ENCODE data around the gene MLF2. TPM values are rescaled to one million over a fixed set of nuclear protein-coding genes. Genes with fewer than 3 reads are reported as not detected.
"Not testable (repeated sequence)": the region's sequence is repeated elsewhere in the genome, so short reads cannot be mapped to it uniquely, and the experiment has no call there.

Gene MLF2
- total RNA-seq, 1 donor from 2014 or later = 36.6 TPM

GRCh38 chr12:6735448-6736191 lies 17.3 kb downstream of the MLF2 start:
- peak; percentile 84 for DNase-seq (ENCODE audit: low spot score)

DNA sequence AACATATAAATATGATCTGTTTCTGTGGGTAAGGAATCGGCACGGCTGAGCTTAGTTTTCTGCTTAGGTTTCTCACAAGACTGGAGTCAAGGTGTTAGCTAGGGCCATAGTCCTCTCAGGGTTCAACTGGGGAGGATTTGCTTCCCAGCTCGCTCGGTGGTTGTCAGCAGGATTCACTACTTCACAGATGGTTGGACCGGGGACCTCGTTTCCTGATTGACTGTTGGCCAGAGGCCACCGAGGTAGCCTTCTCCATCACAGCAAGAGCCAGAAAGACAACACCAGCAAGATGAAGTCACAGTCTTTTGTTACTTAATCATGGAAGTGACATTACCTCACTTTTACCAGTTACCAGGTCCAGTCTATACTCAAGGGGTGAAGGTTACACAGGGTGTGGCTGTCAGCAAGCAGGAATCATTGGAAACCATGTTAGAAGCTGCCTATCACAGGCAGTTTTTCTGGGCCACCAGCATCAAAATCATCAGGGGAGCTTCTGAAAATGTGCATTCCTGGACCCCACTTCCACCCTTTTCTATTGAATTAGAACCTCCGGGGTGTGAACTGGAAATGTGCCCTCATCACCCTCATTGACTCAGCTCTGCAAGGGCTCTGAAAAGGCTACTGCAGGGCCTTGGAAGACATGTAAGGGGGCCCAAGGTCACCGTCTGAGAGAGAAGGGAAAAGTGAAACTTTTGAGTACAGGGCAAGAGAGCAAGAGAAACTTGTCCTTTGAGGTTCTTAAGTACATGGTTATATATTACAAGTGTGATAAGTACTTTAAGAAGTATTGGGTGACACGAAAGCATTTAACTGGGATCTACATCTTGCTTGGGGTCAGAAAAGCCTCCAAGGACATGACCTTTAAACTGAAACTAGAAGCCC lies 18.2 kb downstream of the MLF2 start:
- no peak for DNase-seq (ENCODE audit: low spot score)

DNA sequence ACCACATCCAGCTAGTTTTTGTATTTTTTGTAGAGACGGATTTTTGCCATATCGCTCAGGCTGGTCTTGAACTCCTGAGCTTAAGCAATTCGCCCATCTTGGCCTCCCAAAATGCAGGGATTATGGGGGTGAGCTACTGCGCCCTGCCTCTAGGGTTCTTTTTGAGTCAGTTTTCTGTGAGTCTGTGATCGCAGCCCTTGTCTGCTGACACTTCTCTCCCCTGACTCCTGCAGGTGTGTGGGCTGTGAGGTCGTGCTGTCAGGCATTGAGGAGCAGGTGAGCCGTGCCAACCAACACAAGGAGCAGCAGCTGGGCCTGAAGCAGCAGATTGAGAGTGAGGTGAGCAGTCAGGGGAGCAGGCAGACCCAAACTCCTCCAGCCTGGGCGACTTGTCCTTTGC lies 22.8 kb downstream of the MLF2 start:
- no peak for DNase-seq (ENCODE audit: low spot score)

GRCh38 chr12:6729186-6729585 lies 23.8 kb downstream of the MLF2 start:
- no peak for DNase-seq (ENCODE audit: low spot score)

GRCh38 chr12:6725350-6725749 lies 27.6 kb downstream of the MLF2 start:
- DNase-seq (ENCODE audit: low spot score) = no peak

- DNase-seq (ENCODE audit: low spot score) = no peak
These were observed 28.5 kb downstream of the MLF2 start for GRCh38 chr12:6724409-6724797.

DNA sequence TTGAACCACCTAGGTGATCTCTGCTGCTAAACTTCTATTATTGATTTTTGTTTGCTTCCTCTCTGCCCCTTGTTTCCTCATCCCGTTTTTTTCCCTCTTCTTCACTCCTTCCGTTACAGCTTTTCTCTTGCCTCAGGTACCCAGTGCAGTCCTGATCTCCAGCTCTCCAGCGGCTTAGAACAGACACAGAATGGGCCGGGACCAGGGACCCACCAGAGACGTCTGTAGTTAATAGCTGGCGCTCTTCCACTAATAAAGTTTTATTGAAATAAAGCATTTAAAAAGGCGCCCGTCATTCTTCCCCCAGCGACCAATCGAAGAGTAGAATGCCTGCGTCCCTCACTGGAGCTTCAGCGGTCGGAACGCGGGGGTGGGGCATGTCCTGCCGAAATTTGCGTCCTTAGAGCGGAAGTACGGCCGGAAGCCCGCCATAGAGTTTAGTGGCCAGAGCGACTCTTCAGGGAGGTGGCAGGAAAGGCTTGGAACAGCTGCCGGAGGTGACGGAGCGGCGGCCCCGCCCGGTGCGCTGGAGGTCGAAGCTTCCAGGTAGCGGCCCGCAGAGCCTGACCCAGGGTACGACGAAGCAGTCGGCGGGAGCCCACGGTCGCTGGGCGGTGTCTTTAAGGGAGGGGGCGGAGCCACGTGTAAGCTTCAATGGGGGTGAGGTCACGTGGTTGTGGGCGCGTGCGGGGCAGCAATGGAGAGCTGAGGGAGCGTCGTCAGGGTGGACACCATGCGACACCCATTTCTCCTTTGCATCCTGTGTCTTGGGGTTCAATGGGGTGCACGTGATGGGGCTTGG lies 29.1 kb downstream of the MLF2 start, which contains the start of gene COPS7A:
COPS7A (plus strand) TSS at position 440 of the 802 bp plus-strand sequence. CDS start 611 bp downstream, outside the sequence.
- DNase-seq (ENCODE audit: low spot score) = peak; percentile 99

GRCh38 chr12:6722863-6723262 lies 30.1 kb downstream of the MLF2 start:
- DNase-seq (ENCODE audit: low spot score) = no peak

DNA sequence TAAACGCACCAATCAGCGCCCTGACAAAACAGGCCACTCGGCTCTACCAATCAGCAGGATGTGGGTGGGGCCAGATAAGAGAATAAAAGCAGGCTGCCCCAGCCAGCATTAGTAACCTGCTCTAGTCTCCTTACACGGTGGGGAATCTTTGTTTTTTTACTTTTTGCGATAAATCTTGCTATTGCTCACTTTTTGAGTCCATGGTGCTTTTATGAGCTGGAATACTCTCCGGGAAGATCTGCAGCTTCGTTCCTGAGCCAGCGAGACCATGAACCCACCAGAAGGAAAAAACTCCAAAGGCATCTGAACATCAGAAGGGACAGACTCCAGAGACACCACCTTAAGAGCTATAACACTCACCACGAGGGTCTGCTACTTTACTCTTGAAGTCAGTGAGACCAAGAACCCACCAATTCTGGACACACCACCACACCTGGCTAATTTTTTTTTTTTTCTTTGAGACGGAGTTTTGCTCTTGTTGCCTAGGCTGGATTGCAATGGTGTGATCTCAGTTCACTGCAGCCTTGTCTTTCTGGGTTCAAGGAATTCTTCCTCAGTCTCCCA lies 36.0 kb downstream of the MLF2 start:
- no peak for DNase-seq (ENCODE audit: low spot score)

GRCh38 chr12:6716031-6716873 lies 36.7 kb downstream of the MLF2 start:
- not testable (repeated sequence) for DNase-seq (ENCODE audit: low spot score)

DNA sequence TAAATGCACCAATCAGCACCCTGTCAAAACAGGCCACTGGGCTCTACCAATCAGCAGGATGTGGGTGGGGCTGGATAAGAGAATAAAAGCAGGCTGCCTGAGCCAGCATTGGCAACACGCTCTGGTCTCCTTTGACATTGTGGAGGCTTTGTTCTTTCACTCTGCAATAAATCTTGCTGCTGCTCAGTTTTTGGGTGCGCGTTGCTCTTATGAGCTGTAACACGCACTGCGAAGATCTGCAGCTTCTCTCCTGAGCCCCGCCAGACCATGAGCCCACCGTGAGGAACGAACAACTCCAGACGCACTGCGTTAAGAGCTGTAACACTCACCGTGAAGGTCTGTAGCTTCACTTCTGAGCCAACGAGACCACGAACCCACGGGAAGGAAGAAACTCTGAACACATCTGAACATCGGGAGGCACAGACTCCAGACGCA lies 44.0 kb downstream of the MLF2 start:
- no peak for DNase-seq (ENCODE audit: low spot score)

GRCh38 chr12:6708351-6708750 lies 44.6 kb downstream of the MLF2 start:
- DNase-seq (ENCODE audit: low spot score) = not testable (repeated sequence)

DNA sequence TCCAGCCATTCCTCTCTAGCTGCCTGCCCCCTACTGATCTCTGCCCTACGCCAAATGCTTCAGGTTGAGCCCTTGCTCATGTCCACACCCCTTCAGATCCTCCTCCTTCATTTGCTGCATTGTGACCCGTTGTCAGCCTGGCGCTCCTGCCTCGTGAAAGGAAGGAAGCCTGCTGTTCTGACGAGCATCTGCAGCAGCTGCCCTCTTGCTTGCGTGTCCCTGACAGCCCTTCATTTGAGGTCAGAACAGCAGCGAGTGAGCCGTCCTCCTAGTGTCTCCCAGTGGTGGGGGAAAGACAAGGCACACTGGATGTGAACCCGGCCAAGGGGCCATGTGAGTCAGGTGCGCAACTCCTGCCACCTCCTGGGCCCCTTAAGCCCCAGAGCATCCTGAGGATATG lies 49.3 kb downstream of the MLF2 start:
- no peak for DNase-seq (ENCODE audit: low spot score)

GRCh38 chr12:6701078-6701768 lies 51.7 kb downstream of the MLF2 start:
- peak; percentile 34 for DNase-seq (ENCODE audit: low spot score)

DNA sequence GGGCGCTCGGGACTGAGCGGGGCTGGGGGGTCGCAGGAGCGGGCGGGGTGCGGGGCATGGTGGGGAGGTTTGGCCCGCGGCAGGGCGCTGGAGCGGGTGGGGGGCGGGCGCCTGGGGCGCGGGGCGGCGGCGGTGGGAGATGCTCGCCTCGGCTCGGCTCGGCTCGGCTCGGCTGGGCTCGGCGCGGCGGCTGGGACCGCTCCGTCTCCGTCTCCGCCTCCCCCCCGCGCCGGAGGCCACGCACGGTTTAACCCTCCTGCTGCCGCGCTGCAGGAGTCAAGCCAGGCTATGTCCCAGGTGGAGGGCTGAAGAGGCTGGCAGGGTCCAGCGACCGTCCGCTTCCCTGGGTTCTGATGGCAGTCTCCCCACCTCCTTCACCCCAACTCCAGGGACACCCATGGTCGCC lies 52.3 kb downstream of the MLF2 start, which contains the start of gene PIANP:
PIANP (minus strand) TSS at position 170 of the 406 bp plus-strand sequence. CDS start 2,754 bp downstream, outside the sequence.
- DNase-seq (ENCODE audit: low spot score) = peak; percentile 61

DNA sequence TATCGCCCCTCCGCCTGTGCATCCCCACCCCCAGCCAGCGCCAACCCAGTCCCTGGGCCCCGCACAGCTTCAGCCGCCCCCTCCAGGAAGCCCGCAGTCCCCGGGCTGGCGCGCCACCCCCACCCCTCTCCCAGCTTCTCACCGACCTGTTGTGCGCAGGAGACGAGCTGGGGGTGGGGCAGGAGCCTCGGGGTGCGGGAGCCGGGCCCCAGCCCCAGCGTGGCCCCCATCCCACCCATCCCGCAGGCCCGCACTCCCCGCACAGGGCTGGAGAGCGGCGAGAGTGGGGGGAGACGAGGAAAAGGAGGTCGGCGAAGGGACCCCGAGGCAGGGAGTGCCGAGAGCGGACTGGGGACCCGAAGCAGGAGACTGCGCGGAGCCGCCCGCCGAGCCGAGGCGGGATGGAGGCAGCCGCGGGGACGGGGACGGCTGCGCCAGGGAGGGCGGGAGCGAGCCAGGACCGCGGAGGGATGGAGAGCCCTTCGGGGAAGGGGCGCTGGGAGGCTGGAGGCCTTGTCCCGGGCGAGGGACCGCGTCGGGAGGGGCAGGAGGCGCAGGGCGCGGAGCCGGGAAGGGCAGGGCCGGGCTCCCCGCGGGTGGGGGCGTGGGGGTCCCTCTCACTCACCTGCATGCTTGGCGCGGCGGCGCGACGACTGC lies 52.8 kb downstream of the MLF2 start:
- peak; percentile 16 for DNase-seq (ENCODE audit: low spot score)

- no peak for DNase-seq (ENCODE audit: low spot score)
These were observed 53.5 kb downstream of the MLF2 start for GRCh38 chr12:6699259-6699988.

- DNase-seq (ENCODE audit: low spot score) = no peak
These were observed 54.4 kb downstream of the MLF2 start for GRCh38 chr12:6698352-6699046.
